Large intestine (tissue), 3 donors: ENCODE data around the gene PPP1R26. TPM values are rescaled to one million over a fixed set of nuclear protein-coding genes. Genes with fewer than 3 reads are reported as not detected.
"Not testable (repeated sequence)": the region's sequence is repeated elsewhere in the genome, so short reads cannot be mapped to it uniquely, and the experiment has no call there.

Experiments
- DNase-seq, 2 donors: peaks; one replicate each; pipeline versions ENCODE4 v3.0.0 to v3.0.0-alpha.2; 2013
- H3K27ac ChIP-seq: one replicate; pipeline ENCODE4 v1.5.1; 2013; ENCODE audit warnings: low read length
- H3K27me3 ChIP-seq: 2 replicates; pipeline ENCODE4 v1.6.1; 2013; ENCODE audit warnings: low read length; ENCODE audit not compliant: control insufficient read depth, insufficient read depth
- H3K36me3 ChIP-seq: 2 replicates; pipeline ENCODE4 v1.6.1; 2013; ENCODE audit warnings: low read length; ENCODE audit not compliant: control insufficient read depth, insufficient read depth
- H3K4me1 ChIP-seq: one replicate; pipeline ENCODE4 v1.6.1; 2013; ENCODE audit warnings: low read length; ENCODE audit not compliant: control insufficient read depth, insufficient read depth
- H3K4me3 ChIP-seq: one replicate; pipeline ENCODE4 v1.5.1; 2013; ENCODE audit warnings: low read length
- H3K9me3 ChIP-seq: one replicate; pipeline ENCODE4 v1.6.1; 2013; ENCODE audit warnings: mild to moderate bottlenecking, low read depth, low read length, moderate library complexity; ENCODE audit not compliant: control insufficient read depth
- WGBS: methylation state at CpG from one replicate; pipeline ENCODE4 v1.1.5; 2013; ENCODE audit warnings: low lambda C conversion rate; ENCODE audit not compliant: insufficient coverage; 5-methylcytosine and 5-hydroxymethylcytosine counted together
- polyA plus RNA-seq: library from polyadenylated mRNA; unstranded; fragments of 120-200 nt; gene quantifications from one replicate; pipeline ENCODE4 v1.2.1, GENCODE V29; 2013

The PPP1R26 gene
- polyA plus RNA-seq, 1 donor, result 15.3 TPM

GRCh38 chr9:135523521-135524129 is 44.0 kb downstream of the PPP1R26 start:
- H3K27me3 ChIP-seq, result no peaks in the 10 kb centered on the region
- no CpG with 5 or more reads among the region's 21 CpGs for WGBS
- DNase-seq, result no peak
- H3K27ac ChIP-seq, result no peak overlapping the region
- no peak overlapping the region for H3K4me3 ChIP-seq
- H3K4me1 ChIP-seq, result no peaks in the 10 kb centered on the region
- no peaks in the 10 kb centered on the region for H3K36me3 ChIP-seq
- no peaks in the 10 kb centered on the region for H3K9me3 ChIP-seq

- H3K4me3 ChIP-seq, result no peak overlapping the region
- no peaks in the 10 kb centered on the region for H3K36me3 ChIP-seq
- no peaks in the 10 kb centered on the region for H3K9me3 ChIP-seq
- H3K27me3 ChIP-seq, result no peaks in the 10 kb centered on the region
- DNase-seq, result no peak
- H3K4me1 ChIP-seq, result no peaks in the 10 kb centered on the region
- no peak overlapping the region for H3K27ac ChIP-seq
- WGBS, result no CpG with 5 or more reads among the region's 27 CpGs
Observed at GRCh38 chr9:135524130-135524861, 44.7 kb downstream of the PPP1R26 start.

GRCh38 chr9:135525241-135526088 is 45.9 kb downstream of the PPP1R26 start:
- no peaks in the 10 kb centered on the region for H3K27me3 ChIP-seq
- no CpG with 5 or more reads among the region's 31 CpGs for WGBS
- DNase-seq, result no peak

GRCh38 chr9:135526089-135526729 is 46.6 kb downstream of the PPP1R26 start:
- Histone ChIP-seq H3K36me3 (no peaks in the 10 kb centered on the region), H3K27ac (no peak overlapping the region), H3K4me1 (no peaks in the 10 kb centered on the region), H3K4me3 (no peak overlapping the region), H3K9me3 (no peaks in the 10 kb centered on the region), H3K27me3 (no peaks in the 10 kb centered on the region)
- no peak for DNase-seq
- no CpG with 5 or more reads among the region's 11 CpGs for WGBS

More at GRCh38 chr9:135525241-135526088, 45.9 kb downstream of the PPP1R26 start:
- Histone ChIP-seq H3K4me3 (no peak overlapping the region), H3K27ac (no peak overlapping the region), H3K9me3 (no peaks in the 10 kb centered on the region), H3K36me3 (no peaks in the 10 kb centered on the region), H3K4me1 (no peaks in the 10 kb centered on the region)

- H3K36me3 ChIP-seq, result no peaks in the 10 kb centered on the region
- no CpG with 5 or more reads among the region's 30 CpGs for WGBS
- H3K4me1 ChIP-seq, result no peaks in the 10 kb centered on the region
- no peak for DNase-seq
- no peaks in the 10 kb centered on the region for H3K9me3 ChIP-seq
- no peak overlapping the region for H3K4me3 ChIP-seq
- H3K27me3 ChIP-seq, result no peaks in the 10 kb centered on the region
- no peak overlapping the region for H3K27ac ChIP-seq
Observed at GRCh38 chr9:135526730-135527571, 47.4 kb downstream of the PPP1R26 start.

- 100% methylated on average over 1 of the region's 10 CpGs for WGBS
- H3K36me3 ChIP-seq, H3K27me3 ChIP-seq, H3K27ac ChIP-seq, H3K4me3 ChIP-seq, H3K4me1 ChIP-seq, DNase-seq, H3K9me3 ChIP-seq: not testable (repeated sequence)
Observed at GRCh38 chr9:135528842-135529435, 49.4 kb downstream of the PPP1R26 start.

GRCh38 chr9:135530146-135530545 is 50.6 kb downstream of the PPP1R26 start:
- Histone ChIP-seq H3K4me3 (no peak overlapping the region), H3K36me3 (no peaks in the 10 kb centered on the region), H3K9me3 (no peaks in the 10 kb centered on the region), H3K4me1 (no peaks in the 10 kb centered on the region), H3K27me3 (no peaks in the 10 kb centered on the region), H3K27ac (no peak overlapping the region)
- DNase-seq, result no peak
- 100% methylated on average over 1 of the region's 5 CpGs for WGBS

- no peak overlapping the region for H3K27ac ChIP-seq
- no peak overlapping the region for H3K4me3 ChIP-seq
- no peak for DNase-seq
- no peaks in the 10 kb centered on the region for H3K27me3 ChIP-seq
- no peaks in the 10 kb centered on the region for H3K9me3 ChIP-seq
- WGBS, result no CpG with 5 or more reads among the region's 10 CpGs
- H3K4me1 ChIP-seq, result no peaks in the 10 kb centered on the region
- H3K36me3 ChIP-seq, result no peaks in the 10 kb centered on the region
Observed at GRCh38 chr9:135531096-135531495, 51.5 kb downstream of the PPP1R26 start.

- Histone ChIP-seq H3K4me1 (no peaks in the 10 kb centered on the region), H3K27me3 (no peaks in the 10 kb centered on the region), H3K36me3 (no peaks in the 10 kb centered on the region), H3K27ac (no peak overlapping the region), H3K4me3 (no peak overlapping the region), H3K9me3 (no peaks in the 10 kb centered on the region)
- no peak for DNase-seq
- no CpG with 5 or more reads among the region's 3 CpGs for WGBS
Observed at GRCh38 chr9:135533113-135533512, 53.5 kb downstream of the PPP1R26 start.
